Type B pancreatic cell (in vitro differentiated cells): Measurements from ENCODE around the gene EGFR. TPM values are rescaled to one million over a fixed set of nuclear protein-coding genes. Genes with fewer than 3 reads are reported as not detected.

Experiments used
- DNase-seq: peaks from one replicate; pipeline ENCODE4 v3.0.0; 2021; ENCODE audit warnings: mixed read lengths; ENCODE audit not compliant: unreplicated experiment; ENCODE audit errors: extremely low spot score
- H3K27ac Mint-ChIP-seq: 2 replicates; pipeline ENCODE4 v1.8.0; 2021; ENCODE audit warnings: mild to moderate bottlenecking, mixed read lengths
- H3K27me3 Mint-ChIP-seq: 2 replicates; pipeline ENCODE4 v1.8.0; 2021; ENCODE audit warnings: mixed read lengths
- H3K36me3 Mint-ChIP-seq: 2 replicates; pipeline ENCODE4 v1.8.0; 2021; ENCODE audit warnings: mixed read lengths
- H3K4me1 Mint-ChIP-seq: one replicate; pipeline ENCODE4 v1.8.0; 2021; ENCODE audit warnings: mixed read lengths; ENCODE audit not compliant: unreplicated experiment
- H3K4me3 Mint-ChIP-seq: 2 replicates; pipeline ENCODE4 v1.8.0; 2021; ENCODE audit warnings: mild to moderate bottlenecking, mixed read lengths
- H3K9me3 Mint-ChIP-seq: 2 replicates; pipeline ENCODE4 v1.8.0; 2021; ENCODE audit warnings: mixed read lengths
- total RNA-seq: library from RNA; stranded (reverse); gene quantifications from 2 replicates; pipeline ENCODE4 v1.2.1, GENCODE V29; 2021; ENCODE audit warnings: low replicate concordance
- TF ChIP-seq, protein P1 (sequence below): fragments of 200-600 bp; sonication (generic); conservative IDR thresholded peaks from 2 replicates; pipeline ENCODE4 v1.5.0; 2021; ENCODE audit warnings: antibody characterized with exemption, mild to moderate bottlenecking

The EGFR gene
- total RNA-seq, 1 donor from 2014 or later = 44.6 TPM

DNA sequence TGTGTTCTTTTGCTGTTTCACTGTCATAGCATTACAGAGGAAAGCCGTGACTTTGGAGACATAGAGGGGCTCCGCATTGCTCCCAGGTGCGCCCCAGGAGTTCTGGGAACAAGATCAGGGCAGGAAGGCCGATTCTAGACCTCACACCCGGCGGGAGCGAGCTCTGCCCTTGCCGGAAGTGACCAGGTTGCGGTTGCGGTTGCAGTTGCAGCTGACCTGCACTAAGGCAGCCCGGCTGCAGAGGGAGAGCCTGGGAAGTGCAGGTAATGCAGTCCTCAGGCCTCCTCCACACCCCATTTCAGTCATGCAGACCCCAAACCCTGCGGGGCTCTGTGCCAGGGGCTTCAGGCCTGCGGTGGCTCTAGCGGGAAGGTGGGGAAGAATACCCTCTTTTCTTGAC, 216.3 kb downstream of the EGFR start:
- Mint-ChIP-seq H3K4me3 (no peak overlapping the region), H3K36me3 (no peaks in the 10 kb centered on the region), H3K27ac (no peak overlapping the region), H3K9me3 (no peaks in the 10 kb centered on the region), H3K27me3 (peaks cover 11% of the 10 kb centered on the region), H3K4me1 (peaks cover 6% of the 10 kb centered on the region)
- no peak for DNase-seq
- TF ChIP-seq, protein P1, sequence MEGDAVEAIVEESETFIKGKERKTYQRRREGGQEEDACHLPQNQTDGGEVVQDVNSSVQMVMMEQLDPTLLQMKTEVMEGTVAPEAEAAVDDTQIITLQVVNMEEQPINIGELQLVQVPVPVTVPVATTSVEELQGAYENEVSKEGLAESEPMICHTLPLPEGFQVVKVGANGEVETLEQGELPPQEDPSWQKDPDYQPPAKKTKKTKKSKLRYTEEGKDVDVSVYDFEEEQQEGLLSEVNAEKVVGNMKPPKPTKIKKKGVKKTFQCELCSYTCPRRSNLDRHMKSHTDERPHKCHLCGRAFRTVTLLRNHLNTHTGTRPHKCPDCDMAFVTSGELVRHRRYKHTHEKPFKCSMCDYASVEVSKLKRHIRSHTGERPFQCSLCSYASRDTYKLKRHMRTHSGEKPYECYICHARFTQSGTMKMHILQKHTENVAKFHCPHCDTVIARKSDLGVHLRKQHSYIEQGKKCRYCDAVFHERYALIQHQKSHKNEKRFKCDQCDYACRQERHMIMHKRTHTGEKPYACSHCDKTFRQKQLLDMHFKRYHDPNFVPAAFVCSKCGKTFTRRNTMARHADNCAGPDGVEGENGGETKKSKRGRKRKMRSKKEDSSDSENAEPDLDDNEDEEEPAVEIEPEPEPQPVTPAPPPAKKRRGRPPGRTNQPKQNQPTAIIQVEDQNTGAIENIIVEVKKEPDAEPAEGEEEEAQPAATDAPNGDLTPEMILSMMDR = no peak

DNA sequence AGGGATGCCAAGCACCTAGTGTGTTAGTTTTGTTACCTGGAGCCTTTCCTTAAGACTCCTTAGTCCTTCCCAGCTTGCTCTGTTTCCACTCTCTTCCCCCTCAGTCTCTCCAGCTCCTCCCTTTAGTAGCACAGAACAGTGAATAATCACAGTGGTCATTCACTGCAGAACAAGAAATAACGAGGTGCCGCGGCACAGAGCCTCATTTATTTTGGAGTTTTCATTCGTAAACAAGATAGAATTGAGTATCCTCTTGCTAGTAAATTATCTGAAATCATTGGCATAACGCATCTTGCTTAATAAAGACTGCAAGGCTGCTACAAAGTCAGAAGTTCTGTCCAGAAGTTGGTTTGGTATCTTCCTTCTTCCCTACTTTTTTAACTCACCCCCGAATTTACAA, 217.0 kb downstream of the EGFR start:
- TF ChIP-seq, protein P1 = no peak
- peaks cover 14% of the 10 kb centered on the region for H3K27me3 Mint-ChIP-seq
- no peaks in the 10 kb centered on the region for H3K9me3 Mint-ChIP-seq
- no peak overlapping the region for H3K27ac Mint-ChIP-seq
- H3K36me3 Mint-ChIP-seq = no peaks in the 10 kb centered on the region
- DNase-seq = no peak
- peaks cover 6% of the 10 kb centered on the region for H3K4me1 Mint-ChIP-seq
- H3K4me3 Mint-ChIP-seq = no peak overlapping the region

DNA sequence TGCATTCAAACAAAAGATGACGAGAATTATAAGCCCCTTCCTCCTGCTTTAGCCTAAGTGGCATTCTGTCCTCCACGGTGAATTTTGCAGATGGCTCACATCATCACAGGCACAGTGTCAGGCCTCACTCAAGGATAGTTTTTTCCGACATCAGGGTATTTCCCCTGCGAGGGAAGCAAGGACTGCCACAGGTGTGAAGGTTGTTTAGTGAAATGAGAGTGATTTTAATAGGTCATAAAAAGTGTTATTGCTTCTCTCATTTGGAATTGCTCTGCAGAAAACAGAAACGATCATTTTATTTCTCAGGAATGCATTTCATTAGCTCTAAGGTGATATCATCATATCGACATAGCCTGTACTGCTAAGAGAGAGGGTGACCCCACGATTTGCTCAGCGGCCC, 217.7 kb downstream of the EGFR start:
- DNase-seq = no peak
- TF ChIP-seq, protein P1 = no peak
- Mint-ChIP-seq H3K27ac (no peak overlapping the region), H3K4me1 (peaks cover 6% of the 10 kb centered on the region), H3K36me3 (no peaks in the 10 kb centered on the region), H3K4me3 (no peak overlapping the region), H3K27me3 (peaks cover 14% of the 10 kb centered on the region), H3K9me3 (no peaks in the 10 kb centered on the region)

DNA sequence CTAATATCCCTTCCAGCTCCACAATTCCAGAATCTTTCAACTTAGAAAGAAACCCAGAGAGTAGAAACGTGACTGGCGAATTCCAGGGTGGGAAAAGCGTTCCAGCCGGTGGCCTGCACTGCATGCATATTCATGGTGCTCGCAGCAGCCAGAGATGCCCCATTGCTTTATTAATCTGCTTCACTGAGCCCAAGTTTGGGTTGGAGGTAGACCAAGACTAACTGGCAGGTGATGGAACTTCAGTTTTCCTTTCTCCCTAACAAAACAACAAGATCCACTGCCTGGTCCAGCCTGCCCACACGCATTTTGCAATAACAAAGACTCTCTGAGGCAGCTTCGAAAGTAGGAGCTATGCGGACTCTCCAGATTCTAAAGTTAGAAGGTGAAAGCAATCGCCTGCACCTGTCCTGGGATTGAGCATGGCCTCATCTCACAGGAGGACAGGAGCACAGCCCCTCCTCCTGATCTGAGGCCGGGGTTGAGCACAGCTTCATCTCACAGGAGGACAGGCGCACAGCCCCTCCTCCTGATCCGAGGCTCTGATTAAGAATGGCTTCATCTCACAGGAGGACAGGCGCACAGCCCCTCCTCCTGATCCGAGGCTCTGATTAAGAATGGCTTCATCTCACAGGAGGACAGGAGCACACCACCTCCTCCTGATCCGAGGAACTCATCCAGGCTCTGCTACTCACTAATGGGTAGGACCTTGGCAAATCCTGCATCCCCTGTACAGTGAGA, 218.5 kb downstream of the EGFR start:
- Mint-ChIP-seq H3K27ac (no peak overlapping the region), H3K36me3 (no peaks in the 10 kb centered on the region)

DNA sequence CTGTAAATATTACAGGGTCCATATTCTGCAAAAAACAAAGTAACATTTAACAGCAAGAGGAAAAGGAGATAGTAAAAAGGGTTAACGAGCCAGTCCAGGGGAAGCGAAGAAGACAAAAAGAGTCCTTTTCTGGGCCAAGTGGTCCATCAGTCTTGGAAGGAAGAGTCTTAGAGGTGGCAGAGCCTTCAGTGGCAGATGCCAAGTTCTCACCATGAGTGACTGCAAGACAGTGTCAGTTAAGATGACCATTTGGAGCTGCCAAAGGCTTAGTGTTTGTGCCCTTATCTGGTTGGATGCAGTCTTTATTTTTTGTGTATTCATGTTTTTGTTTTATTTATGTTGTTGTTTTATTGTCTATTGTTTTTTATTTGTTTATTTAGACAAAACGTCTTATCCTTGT, 220.6 kb downstream of the EGFR start:
- DNase-seq = no peak
- Mint-ChIP-seq H3K4me1 (peaks cover 6% of the 10 kb centered on the region), H3K27ac (no peak overlapping the region), H3K9me3 (no peaks in the 10 kb centered on the region), H3K27me3 (peaks cover 14% of the 10 kb centered on the region), H3K36me3 (no peaks in the 10 kb centered on the region), H3K4me3 (no peak overlapping the region)
- TF ChIP-seq, protein P1 = no peak

More for the DNA sequence above, 218.5 kb downstream of the EGFR start:
- no peaks in the 10 kb centered on the region for H3K9me3 Mint-ChIP-seq
- no peak for DNase-seq
- no peak overlapping the region for H3K4me3 Mint-ChIP-seq
- TF ChIP-seq, protein P1 = no peak
- peaks cover 14% of the 10 kb centered on the region for H3K27me3 Mint-ChIP-seq
- peaks cover 6% of the 10 kb centered on the region for H3K4me1 Mint-ChIP-seq
